GM21423 (cell line): ENCODE data around the gene RNLS.

Source experiments
- ATAC-seq: cut with Tn5 transposase; IDR thresholded peaks from one replicate; pipeline ENCODE4 v1.9.1; 2021; ENCODE audit warnings: mild to moderate bottlenecking, moderate library complexity; ENCODE audit not compliant: unreplicated experiment

RNLS gene

GRCh38 chr10:88525371-88526069 lies 57.6 kb downstream of the RNLS start:
- no peak for ATAC-seq

- no peak for ATAC-seq
These were observed 59.2 kb downstream of the RNLS start for GRCh38 chr10:88523739-88524400.

- ATAC-seq: no peak
These were observed 60.4 kb downstream of the RNLS start for GRCh38 chr10:88522715-88523114.

- ATAC-seq: no peak
These were observed 61.3 kb downstream of the RNLS start for GRCh38 chr10:88521791-88522190.

- no peak for ATAC-seq
These were observed 67.9 kb downstream of the RNLS start for GRCh38 chr10:88515235-88515634.

- no peak for ATAC-seq
These were observed 70.5 kb downstream of the RNLS start for GRCh38 chr10:88512599-88512998.

GRCh38 chr10:88508796-88509195 lies 74.3 kb downstream of the RNLS start:
- no peak for ATAC-seq

GRCh38 chr10:88507826-88508453 lies 75.2 kb downstream of the RNLS start:
- ATAC-seq: no peak

GRCh38 chr10:88507404-88507803 lies 75.7 kb downstream of the RNLS start:
- no peak for ATAC-seq

- ATAC-seq: no peak
These were observed 77.4 kb downstream of the RNLS start for GRCh38 chr10:88505680-88506215.

GRCh38 chr10:88505265-88505664 lies 77.9 kb downstream of the RNLS start:
- ATAC-seq: no peak

- no peak for ATAC-seq
These were observed 82.5 kb downstream of the RNLS start for GRCh38 chr10:88500656-88501055.

- no peak for ATAC-seq
These were observed 83.3 kb downstream of the RNLS start for GRCh38 chr10:88499569-88500470.

GRCh38 chr10:88497913-88498312 lies 85.2 kb downstream of the RNLS start:
- ATAC-seq: no peak

GRCh38 chr10:88494537-88494936 lies 88.6 kb downstream of the RNLS start:
- no peak for ATAC-seq

- no peak for ATAC-seq
These were observed 89.2 kb downstream of the RNLS start for GRCh38 chr10:88493691-88494483.

GRCh38 chr10:88491314-88491713 lies 91.8 kb downstream of the RNLS start:
- no peak for ATAC-seq

GRCh38 chr10:88490231-88490980 lies 92.7 kb downstream of the RNLS start:
- ATAC-seq: no peak

- no peak for ATAC-seq
These were observed 94.0 kb downstream of the RNLS start for GRCh38 chr10:88489107-88489506.
